ENCODE results near the gene C2CD4C.

The C2CD4C gene

DNA sequence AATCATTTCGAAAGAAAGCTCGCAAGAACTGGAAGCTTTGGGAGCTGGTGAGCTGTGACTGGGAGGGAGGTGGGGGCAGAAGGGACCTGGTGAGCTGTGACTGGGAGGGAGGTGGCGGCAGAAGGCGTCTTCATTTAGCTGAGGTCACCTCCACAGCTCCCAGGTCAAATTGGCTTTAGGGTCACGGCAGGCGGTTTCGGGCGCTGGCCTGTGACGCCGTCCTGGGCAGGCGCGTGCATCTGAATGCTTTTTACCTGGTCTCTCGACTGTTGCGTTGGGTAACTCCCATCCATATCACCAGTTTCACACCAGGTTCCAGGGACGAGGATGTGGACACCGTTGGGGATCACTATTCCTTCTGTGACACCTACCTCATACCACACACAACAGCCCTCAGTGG, 29.2 kb downstream of the C2CD4C start:
- FAIRE-seq = no peak

DNA sequence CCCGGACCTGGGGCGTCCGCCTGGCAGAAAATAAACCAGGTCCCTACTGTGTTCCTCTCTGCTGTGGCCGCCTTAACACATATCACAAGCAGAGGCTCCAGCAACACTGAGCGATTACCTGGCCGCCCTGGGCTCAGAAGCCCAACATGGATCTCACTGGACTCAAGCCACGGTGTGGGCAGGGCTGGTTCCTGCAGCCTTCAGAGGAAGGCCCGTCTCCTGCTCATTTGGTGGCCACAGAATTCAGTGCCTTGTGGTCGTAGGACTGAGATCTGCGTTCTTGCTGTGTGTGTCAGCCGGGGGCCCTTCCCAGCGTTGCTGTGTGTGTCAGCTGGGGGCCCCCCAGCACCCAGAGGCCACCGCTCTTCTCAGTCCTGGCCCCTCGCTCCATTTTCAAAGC, 30.2 kb downstream of the C2CD4C start:
- no peak for FAIRE-seq

DNA sequence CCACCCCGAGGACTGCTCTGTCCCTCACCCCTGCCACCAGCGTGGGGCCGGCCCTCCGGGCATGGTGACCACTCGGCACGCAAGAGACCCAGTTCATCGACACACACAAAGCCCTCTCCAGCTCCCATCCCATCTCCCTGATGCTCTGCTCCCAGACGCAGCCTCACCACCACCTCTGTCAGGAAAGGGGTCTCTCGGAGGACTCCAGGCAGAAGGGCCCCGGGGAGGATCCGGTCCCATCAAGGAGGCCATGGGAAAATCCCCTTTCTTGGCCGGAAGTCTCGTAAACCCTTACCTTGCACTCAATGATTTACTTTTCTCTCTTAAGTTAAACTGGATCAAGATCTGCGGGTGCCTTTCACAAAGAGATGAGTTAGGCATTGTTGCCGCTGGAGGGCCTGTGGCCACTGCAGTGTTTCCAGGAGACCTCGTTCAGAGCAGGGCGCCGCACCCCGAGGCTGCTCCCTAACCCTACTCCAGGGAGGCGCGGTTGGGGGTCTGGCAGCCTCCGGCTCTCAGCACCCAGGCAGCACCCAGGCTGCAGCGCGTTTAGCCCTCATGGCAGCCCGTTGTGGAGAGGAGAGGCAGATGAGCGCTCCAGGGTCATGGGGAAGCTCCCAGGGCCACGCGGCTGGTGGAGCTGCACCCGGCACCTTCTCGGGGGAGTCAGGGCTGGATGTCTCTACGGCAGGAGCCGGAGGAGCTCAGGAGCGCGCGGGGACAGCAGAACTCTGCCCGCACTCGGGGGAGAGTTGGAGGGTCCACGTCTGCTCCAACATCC, 31.0 kb downstream of the C2CD4C start:
- FAIRE-seq = no peak

DNA sequence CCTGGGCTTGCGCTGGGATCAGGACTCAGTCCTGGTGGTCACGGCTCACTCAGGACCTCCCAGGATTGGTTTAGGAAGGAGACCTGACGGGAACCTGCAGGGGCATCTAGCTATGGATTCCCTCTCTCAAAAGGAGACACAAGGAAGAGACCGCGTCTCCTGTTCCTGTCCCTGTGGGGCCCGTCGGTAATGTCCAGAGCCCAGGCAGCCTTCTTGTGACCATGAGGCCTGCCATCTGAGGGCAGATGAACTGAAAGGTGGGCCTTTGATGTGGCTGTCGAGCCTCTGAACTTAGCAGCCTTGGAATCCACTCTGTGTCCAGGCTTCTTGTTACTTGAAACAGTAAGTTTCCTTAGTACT, 32.9 kb downstream of the C2CD4C start:
- no peak for FAIRE-seq

DNA sequence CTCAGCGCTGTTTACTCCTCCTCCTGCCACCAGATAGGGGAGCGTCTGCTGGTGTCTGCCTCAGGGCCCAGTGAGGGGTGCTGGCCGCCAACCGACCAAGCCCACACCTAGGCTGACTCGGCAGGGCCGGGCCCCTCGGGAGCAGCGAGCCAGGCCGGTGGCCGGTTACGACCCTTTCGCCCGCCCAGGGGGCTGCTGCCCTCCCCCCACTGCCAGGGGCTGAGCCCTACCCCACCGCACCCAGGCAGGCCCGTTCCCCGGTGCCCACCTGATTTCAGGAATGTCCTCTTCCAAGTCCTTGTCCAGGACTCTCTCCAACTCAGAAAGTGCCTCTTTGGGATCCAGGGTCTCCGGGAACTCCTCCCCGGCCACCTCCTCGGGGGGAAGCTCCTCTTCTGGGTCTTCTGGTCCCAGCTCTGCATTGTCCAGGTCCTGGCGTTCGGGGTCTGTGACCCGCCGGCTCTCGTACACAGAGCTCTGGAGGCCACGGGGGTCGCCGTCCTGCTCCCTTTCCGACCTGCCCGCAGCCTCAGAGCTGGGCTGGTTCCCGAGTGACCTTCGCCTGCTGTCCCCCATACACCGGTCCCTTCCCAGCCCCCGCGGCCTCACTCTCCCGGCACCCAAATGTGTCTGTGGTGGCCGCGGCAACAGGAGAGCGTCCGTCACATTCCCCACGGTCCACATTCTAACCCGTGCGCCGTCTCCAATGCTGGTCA, 33.4 kb downstream of the C2CD4C start:
- no peak for FAIRE-seq

DNA sequence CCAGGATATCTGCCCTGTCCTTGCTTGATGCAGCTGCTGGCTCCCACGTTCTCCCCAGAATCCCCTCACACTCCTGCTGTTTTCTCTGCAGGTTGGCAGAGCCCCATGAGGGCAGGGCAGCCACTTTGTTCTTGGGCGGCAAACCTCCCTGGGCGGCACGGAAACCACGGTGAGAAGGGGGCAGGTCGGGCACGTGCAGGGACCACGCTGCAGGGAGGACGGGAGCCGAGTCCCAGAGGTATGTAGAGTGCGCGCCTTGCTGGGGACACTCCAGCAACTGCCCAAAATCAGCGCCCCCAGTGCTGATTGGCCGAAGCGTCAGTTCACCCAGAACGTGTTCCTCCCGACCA, 34.1 kb downstream of the C2CD4C start:
- no peak for FAIRE-seq

DNA sequence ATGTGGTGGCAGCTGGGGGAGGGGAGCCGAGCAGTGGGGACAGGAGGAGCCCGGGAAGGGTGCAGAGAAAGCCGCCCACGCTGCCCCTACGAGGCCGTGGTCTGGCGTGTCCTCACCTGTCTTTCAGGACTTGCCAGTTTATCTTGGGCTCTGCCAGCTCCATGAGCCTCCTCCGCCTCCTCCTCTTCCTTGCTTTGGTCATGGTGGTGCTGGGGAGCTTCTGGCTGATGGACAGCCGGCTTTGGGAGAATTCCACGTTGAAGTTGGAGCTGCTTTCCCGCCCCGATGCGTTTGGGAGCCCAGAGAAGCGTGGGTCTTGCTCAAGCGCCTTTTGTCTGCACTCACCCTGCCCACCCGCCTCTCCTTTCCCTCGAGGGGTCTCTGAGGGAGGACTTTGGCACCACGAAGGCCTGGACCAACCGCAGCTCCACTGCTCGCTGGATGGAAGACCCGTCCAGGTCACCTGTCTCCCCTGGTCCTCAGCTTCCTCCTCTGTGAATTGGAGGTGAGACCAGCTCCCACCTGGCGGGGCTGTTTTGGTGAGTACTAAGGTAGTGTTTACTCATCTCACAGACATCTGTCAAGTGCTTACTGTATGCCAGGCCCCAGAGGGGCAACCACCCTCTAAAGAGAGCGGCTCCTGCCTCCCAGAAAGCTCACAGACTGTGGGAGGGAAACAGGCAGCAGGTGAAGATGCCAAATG, 34.6 kb downstream of the C2CD4C start:
- FAIRE-seq = no peak

DNA sequence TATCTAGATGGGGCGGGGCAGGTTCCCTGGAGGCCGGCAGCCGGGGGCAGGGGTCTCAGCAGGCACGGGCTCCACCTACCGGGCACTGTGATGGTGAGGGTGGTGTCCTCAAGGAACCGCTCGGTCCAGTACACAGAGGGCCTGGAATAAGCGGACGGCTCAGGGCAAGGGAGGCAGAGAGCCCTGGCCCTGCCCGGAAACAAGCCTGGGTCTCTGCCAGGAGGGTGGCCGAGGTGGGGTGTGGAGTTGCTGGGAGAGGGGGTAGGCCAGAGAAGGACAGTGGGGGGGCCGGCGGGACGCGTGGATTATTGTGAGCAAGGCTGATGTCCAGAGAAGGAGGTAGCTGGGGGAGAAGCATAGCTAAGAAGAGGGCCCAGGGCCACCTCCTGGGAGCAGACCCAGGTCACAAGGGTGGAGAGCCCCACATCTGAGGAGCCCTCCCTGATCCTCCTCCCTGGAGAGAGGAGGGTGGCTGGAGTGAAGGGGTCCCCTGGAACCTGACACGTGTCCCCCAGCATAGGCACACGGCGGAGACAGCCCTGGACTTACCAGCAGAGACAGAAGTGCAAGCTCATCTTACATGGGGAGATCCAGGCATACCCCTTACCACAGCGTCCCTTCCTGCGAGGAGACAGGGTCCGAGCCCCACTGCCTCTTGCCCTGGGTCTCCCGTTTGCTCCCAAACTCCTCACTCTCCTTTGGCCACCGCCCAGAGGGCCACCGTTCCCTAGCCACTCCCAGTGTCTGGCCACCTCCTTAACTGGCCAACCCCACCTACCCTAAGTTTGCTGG, 35.4 kb downstream of the C2CD4C start:
- no peak for FAIRE-seq

DNA sequence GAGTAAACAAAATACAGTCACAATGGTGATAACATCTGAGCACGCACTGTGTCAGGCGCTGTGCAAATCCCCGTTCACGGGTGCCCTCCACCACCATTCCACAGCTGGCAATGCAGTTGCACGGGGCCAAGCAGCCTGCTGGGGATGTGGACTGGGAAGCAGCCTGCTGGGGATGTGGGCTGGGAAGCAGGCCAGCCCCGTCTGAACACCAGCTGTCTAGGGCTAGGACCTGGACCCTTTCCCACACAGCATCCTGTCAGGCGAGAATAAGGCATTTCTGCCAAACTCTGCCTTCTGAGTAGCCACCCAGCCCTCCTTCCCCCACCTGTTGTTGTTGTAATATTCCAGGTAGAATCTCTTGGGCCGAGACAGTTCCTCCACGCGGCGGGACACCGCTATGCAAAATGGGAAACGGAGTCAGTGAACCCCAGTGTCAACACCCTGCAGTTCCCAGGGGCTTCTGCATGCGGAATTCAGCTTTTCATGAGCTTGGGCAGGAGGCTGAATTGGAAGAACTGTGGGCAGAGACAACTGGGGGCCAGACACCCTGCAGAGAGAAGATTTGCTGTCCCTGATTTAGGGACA, 36.5 kb downstream of the C2CD4C start:
- no peak for FAIRE-seq

DNA sequence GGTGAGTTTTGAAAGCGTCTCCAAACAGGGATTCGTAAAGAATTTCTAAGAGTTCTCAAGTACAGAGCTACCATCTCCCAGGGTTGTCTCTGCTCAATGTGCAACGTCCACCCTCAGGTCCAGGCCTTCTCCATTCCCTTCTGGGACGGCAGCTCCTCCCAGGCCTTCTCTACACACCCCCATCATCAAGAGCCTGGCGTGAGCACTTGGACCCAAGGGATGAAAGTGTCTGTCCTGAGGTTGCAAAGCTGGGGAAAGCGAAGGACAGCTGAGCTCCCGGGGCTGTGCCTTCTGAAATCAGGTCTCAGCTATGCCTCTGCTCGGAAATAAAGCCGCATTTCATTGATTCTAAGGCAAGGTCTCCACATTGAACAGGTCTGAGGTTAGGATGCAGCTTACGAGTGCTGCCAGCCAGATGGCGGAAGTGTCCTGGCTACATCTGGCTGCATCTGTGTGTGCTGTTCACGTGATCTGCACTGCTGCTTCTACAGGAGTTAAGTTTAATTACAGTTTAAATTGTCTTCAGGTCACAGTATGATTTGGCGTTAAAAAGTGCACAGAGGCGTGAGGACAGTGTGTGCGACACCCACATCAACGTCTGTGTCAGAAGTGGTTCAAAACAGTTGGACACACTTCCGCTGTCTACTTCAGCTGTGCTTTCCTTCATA, 37.3 kb downstream of the C2CD4C start:
- FAIRE-seq = no peak

DNA sequence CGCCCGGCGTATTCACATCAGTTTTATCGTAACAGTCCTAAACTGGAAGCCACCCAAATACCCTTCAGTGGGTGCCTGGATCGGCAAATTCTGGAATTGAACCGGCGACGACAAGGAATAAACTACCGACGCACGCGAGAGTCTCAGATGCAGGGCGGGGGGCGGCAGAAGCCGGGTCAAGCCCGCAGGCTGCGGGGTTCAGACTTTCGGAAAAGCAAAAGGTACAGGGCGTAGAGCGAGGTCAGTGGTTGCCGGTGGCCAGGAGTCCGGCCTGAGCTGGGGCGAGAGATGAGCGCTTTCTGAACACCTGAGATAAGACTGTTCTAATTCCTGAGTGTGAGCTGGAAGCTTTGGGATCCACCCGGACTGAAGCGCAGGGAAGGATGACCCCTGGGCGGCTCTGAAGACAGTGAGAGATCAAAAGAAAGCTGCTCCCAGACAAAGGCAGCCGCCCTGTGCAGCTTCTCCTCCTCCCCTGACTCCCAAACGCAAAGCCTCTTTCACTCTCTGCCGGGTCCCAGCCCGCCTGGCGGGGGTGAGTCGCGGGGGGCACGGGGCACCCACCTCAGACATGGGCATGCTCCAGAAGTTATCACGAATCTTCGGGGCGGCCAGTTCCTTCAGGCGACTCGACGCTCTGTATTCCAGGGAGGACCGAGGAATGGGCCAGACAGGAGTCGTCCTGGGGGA, 38.2 kb downstream of the C2CD4C start:
- no peak for FAIRE-seq

DNA sequence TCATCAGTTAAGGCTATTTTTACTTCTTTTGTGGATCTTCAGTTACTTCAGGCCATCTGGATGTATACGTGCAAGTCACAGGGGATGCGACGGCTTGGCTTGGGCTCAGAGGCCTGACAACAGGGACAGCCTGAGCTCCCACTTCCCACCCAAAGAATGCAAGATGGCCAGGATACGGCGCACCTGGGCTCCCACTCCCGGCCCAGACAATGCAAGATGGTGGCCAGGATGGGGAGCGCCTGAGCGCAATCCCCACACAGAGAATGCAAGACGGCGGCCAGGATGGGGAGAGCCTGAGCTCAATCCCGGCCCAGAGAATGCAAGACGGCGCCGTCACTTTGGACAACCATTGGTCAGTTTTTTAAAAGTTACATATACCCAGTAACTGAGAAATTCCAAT, 39.1 kb downstream of the C2CD4C start:
- no peak for FAIRE-seq

DNA sequence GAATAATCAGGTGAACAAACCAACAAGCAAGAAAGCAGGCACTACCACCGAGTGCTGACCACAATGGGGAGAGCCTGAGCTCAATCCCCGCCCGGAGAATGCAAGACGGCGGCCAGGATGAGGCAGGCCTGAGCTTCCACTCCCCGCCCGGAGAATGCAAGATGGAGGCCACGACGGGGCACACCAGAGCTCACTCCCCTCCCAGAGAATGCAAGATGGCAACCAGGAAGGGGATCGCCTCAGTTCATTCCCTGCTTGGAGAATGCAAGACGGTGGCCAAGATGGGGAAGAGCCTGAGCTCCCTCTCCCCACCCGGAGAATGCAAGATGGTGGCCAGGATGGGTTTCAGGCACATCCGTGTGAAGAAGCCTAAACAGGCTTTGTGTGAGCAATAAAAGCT, 39.7 kb downstream of the C2CD4C start:
- FAIRE-seq = no peak

DNA sequence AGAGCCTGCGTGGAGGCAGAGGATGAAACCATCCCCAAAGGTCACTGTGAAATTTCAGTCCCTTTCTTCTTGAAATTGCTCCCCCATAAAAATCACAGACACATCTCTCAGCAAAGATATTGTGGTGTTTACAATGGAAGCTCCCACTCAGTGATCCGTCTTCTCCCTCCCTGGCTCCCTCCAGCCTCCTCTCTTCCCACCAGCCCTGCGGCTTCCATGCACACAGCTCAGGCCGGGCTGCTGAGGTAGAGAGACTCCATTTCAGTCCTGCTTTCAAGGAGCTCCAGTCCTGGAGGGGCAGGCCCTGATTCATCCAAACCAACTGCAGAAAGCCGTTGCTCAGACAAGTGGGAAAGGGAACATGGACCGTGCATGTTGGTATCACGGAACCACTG, 40.3 kb downstream of the C2CD4C start:
- no peak for FAIRE-seq

DNA sequence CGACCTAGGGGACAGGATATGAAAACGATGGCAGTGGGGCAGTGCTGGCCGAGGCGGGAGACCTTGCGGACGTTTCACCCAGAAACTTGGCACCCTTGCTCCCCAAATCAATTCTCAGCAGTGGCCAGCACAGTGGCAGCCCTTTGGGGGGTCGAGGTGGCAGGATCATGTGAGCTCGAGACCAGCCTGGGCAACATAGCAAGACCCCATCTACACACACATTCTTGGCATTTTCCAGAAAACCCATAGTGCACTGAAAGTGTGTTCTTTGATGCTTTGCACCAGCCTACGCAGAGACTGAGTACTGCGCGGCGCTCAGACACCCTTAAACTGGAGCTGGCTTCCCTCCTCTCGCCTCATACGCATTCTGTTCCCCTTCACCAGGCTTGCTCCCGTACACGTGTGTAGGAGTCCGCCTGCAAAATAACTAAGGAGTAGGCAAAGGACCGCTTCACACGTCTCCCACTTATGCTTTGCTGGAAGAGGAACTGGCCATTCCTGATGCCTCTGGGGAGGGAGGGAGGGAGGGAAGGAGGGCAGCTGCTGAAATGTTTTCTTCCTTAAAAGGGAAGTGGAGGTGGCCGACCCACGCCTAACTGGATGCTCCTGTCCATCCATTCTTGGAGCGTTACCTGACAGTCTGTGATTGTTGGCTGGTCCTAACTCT, 40.9 kb downstream of the C2CD4C start:
- FAIRE-seq = no peak

DNA sequence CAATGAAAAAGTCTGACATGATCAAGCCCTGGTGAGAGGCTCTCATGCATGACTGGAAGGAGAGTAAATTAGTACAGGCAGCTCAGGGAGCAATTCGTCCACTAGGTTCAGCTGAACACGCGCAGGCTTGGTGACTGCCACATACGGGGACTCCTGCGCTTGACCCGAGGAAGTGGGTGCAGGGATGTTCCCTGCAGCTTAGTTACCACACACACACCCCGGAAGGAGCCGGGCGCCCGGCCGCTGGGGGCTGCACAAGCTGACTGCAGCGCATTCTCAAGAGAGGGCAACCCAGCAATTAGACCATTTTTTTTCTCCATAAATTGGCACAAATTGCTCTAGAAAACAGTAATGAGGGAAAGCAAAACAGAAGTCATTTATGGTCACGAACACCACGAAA, 41.4 kb downstream of the C2CD4C start:
- FAIRE-seq = no peak

DNA sequence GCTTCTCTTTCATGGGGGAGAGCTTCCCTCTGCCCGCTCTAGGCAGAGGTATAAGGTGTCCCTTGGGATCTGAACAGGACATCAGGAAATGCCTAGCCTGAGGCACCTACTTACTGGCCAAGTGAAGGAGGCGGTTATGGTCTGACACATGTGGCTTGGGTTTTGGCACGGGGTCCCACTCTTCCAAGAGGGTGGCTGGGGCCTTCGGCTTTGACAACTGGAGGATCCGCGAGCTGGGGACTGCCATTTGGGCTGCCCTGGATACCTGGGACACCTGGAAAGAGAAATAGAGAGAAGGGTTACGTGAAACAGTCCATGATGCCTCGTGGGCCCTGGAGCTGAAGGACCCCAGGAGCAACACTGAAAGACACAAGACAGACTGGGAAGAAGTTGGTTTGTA, 42.0 kb downstream of the C2CD4C start:
- FAIRE-seq = no peak

DNA sequence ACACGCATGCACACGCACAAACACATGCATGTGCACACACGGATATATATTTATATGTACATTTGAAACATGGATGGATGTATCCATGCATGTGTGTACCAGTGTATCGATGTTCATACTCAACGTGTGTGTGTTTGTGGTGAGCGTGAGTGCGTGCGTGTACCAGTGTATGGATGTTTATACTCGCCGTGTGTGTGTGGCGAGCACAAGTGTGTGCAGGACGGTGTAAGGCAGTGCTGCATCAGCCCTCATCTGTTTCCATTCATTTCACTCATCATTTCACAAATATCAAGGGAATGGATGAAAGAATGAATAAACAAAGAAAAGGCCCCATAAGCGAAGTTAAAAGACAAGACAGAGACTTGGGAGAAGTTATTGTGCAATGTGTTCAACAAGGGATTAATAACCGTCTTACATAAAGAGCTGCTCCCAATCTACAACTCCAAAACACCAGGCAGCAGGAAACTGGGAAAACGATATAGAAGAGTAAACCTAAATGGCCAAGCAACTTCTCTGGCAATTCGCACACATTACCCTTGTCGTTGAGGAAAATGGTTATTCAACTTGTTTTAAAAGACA, 42.7 kb downstream of the C2CD4C start:
- FAIRE-seq = no peak

DNA sequence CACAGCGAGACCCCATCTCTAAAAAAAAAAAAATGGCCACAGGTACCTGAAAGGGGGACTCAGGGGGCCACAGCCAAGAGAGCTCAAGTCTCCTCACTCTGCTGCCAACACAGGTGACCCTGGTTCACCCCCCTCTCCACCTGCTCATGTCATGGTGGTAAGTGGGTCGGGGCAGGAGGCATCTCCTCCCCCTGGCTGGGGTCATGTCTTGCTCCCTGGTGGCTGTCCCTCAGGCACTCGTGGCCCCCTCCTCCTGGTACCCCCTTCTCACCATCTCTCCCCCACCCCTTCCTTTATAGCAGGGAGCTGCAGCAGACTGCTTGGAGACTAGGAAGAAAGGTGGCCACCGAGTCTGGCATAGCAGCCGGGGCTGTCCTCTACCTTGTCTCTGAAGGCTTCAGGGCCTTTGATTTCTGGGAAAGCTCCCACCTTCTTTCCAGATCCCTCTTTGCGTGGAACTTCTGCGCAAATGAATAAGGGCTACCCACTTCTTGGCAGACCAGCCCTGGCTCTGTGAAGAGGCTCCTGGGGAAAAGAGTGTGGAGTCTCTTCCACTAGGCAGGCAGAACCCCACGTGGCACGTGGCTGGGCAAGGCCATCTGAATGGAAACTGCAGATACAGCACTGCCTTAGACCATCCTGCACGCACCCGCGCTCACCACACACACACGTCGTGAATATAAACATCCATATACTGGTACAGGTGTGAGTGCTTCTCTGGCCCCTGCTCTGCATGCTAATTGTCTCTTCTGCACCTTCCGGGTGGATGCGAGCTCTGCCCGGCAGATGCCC, 44.3 kb downstream of the C2CD4C start:
- FAIRE-seq = no peak

DNA sequence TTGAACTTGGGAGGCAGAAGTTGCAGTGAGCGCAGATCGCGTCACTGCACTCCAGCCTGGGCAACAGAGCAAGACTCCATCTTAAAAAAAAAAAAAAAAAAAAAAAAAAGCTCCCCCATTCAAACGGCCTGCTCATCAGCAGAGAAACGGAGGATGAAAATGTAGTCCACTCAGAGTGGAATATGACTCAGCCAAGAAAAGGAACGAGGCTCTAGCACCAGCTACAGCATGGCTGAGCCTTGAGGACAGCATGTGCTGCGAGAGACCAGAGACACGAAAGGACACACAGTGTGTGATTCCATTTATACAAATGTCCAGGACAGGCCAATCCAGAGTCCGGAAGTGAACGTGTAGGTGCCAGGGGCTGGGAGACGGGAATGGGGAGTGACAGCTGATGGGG, 46.3 kb downstream of the C2CD4C start:
- FAIRE-seq = no peak
